ENCODE data around the gene OR2M3. TPM values are rescaled to one million over a fixed set of nuclear protein-coding genes. Genes with fewer than 3 reads are reported as not detected.

Gene OR2M3
- total and polyA plus RNA-seq, 2 of the 8 experiments (the other 6 are each of a cell fraction or from before 2014, with no cell fraction given), result not detected

- Histone ChIP-seq H3K27me3 (replicated peaks in 1 of 4; ENCODE audit: control insufficient read depth in 3 of 4, extremely low read depth in 1 of 4, insufficient read depth in 3 of 4, low read length in 3 of 4) (no peaks in the 10 kb centered on the region), H3K14ac (ENCODE audit: insufficient read length) (no peak within 1 kb of the TSS), H2BK120ac (replicated peaks; ENCODE audit: low read depth, low read length) (no peak within 1 kb of the TSS), H3K9ac (replicated peaks in 1 of 4; ENCODE audit: extremely low read depth in 1 of 4, low read depth in 3 of 4, low read length in 3 of 4) (no peak within 1 kb of the TSS), H2BK20ac (ENCODE audit: low read length) (no peak within 1 kb of the TSS), H3K27ac (ENCODE audit: low read depth, low read length) (no peak within 1 kb of the TSS), H3K79me2 (ENCODE audit: control insufficient read depth in 1 of 2, insufficient read depth in 2 of 2, low read length in 2 of 2) (no peaks in the 10 kb centered on the region), H2AFZ (ENCODE audit: low read length) (no peak within 1 kb of the TSS), H2BK15ac (ENCODE audit: low read length) (no peak within 1 kb of the TSS), H4K8ac (ENCODE audit: extremely low read depth, insufficient read depth, low read length) (no peak within 1 kb of the TSS), H2BK12ac (ENCODE audit: low read depth, low read length) (no peak within 1 kb of the TSS), H3K4me2 (ENCODE audit: insufficient read depth in 1 of 2, low read depth in 2 of 2, low read length in 2 of 2) (no peak within 1 kb of the TSS), H3K4me3 (ENCODE audit: extremely low read depth in 1 of 4, insufficient read depth in 2 of 4, low read depth in 3 of 4, low read length in 4 of 4) (no peak within 1 kb of the TSS), H3K4ac (replicated peaks; ENCODE audit: insufficient read length, low read depth, low read length) (no peak within 1 kb of the TSS), H3K79me1 (ENCODE audit: low read depth, low read length) (no peaks in the 10 kb centered on the region), H4K5ac (ENCODE audit: insufficient read length, low read depth, low read length) (no peak within 1 kb of the TSS), H2AK5ac (ENCODE audit: low read depth, low read length) (no peak within 1 kb of the TSS), H4K91ac (replicated peaks; ENCODE audit: insufficient read length, low read length) (no peak within 1 kb of the TSS), H3K36me3 (ENCODE audit: control insufficient read depth in 2 of 4, insufficient read depth in 4 of 4, low read length in 3 of 4) (no peaks in the 10 kb centered on the region), H3K18ac (ENCODE audit: extremely low read depth, low read length) (no peak within 1 kb of the TSS), H3K56ac (replicated peaks; ENCODE audit: insufficient read length, low read depth, low read length) (no peak within 1 kb of the TSS), H3K23ac (ENCODE audit: insufficient read length) (no peak within 1 kb of the TSS), H3K9me3 (ENCODE audit: insufficient read depth in 2 of 2, low read depth in 1 of 2, low read length in 1 of 2) (peaks cover 36 to 44% of the 10 kb centered on the region in 2 experiments), H3K23me2 (ENCODE audit: low read depth, low read length) (no peaks in the 10 kb centered on the region), H3K4me1 (replicated peaks in 1 of 4; ENCODE audit: control insufficient read depth in 3 of 4, insufficient read depth in 4 of 4, low read length in 3 of 4) (no peaks in the 10 kb centered on the region), H2BK5ac (ENCODE audit: low read depth, low read length) (no peak within 1 kb of the TSS), H4K20me1 (replicated peaks in 1 of 2; ENCODE audit: control insufficient read depth in 1 of 2, insufficient read depth in 2 of 2, low read length in 2 of 2) (no peaks in the 10 kb centered on the region)
- FAIRE-seq, result no peak
- ChIA-PET POLR2A (ENCODE audit: partially characterized antibody) (no interaction called here), CTCF (ENCODE audit: partially characterized antibody) (no interaction called here)
- no peak for DNase-seq (ENCODE audit: low read depth in 1 of 2, low spot score in 2 of 2)
- no peak for TF ChIP-seq CBX8 (IDR thresholded peaks at IDR 0.05; ENCODE audit: borderline replicate concordance, low read depth, low read length)
- TF ChIP-seq SAP30 (IDR thresholded peaks at IDR 0.05; ENCODE audit: insufficient read depth, insufficient replicate concordance, low read length), result no peak
- TF ChIP-seq CHD2 (IDR thresholded peaks at IDR 0.05; ENCODE audit: low read length), result no peak
- TF ChIP-seq MAFK (IDR thresholded peaks at IDR 0.05; ENCODE audit: low read depth, low read length), result no peak
- TF ChIP-seq KDM1A (IDR thresholded peaks at IDR 0.05; ENCODE audit: borderline replicate concordance, low read length), result no peak
- TF ChIP-seq YY1 (IDR thresholded peaks at IDR 0.05; ENCODE audit: low read depth, low read length), result no peak
- no peak for TF ChIP-seq EZH2 (IDR thresholded peaks at IDR 0.05; ENCODE audit: low read depth, low read length, severe bottlenecking)
- no peak for TF ChIP-seq BACH1 (IDR thresholded peaks at IDR 0.05; ENCODE audit: low read length)
- TF ChIP-seq ASH2L (IDR thresholded peaks at IDR 0.05; ENCODE audit: low read length), result no peak
- no peak for TF ChIP-seq SRF (IDR thresholded peaks at IDR 0.05; ENCODE audit: low read depth, low read length)
- TF ChIP-seq RAD21 (IDR thresholded peaks at IDR 0.05 in 1 of 2, conservative IDR thresholded peaks at IDR 0.05 in 1 of 2; ENCODE audit: low read depth in 2 of 2, low read length in 2 of 2), result no peak
- no peak for TF ChIP-seq SIX5 (IDR thresholded peaks at IDR 0.05; ENCODE audit: low read depth, low read length)
- TF ChIP-seq EGR1 (IDR thresholded peaks at IDR 0.05; ENCODE audit: borderline replicate concordance, low read depth, low read length), result no peak
- TF ChIP-seq USF2 (IDR thresholded peaks at IDR 0.05; ENCODE audit: low read length), result no peak
- no peak for TF ChIP-seq GABPA (IDR thresholded peaks at IDR 0.05; ENCODE audit: borderline replicate concordance, insufficient read depth, low read length)
Observed at GRCh38 chr1:248174521-248174920, 22.5 kb upstream of the OR2M3 start, which contains the start of gene OR2M2. OR2M2 (plus strand) TSS chr1:248174821; CDS start chr1:248179986, 5,165 bp downstream.
